Activated naive CD8-positive, alpha-beta T cell treated with anti-CD3 and anti-CD28 coated beads for 36 hours (primary cell): ENCODE measurements around the gene DUSP7. TPM values are rescaled to one million over a fixed set of nuclear protein-coding genes. Genes with fewer than 3 reads are reported as not detected.

Experiments used
- DNase-seq: peaks from one replicate; pipeline ENCODE4 v3.0.0; 2021
- H3K27ac Mint-ChIP-seq: one replicate; pipeline ENCODE4 v1.8.0; 2022; ENCODE audit warnings: mild to moderate bottlenecking, moderate library complexity, mixed read lengths
- H3K27me3 Mint-ChIP-seq: one replicate; pipeline ENCODE4 v1.8.0; 2022; ENCODE audit warnings: mild to moderate bottlenecking, mixed read lengths
- H3K36me3 Mint-ChIP-seq: one replicate; pipeline ENCODE4 v1.8.0; 2021; ENCODE audit warnings: mild to moderate bottlenecking, mixed read lengths
- H3K4me1 Mint-ChIP-seq: one replicate; pipeline ENCODE4 v1.8.0; 2021; ENCODE audit warnings: mixed read lengths
- H3K4me3 Mint-ChIP-seq: one replicate; pipeline ENCODE4 v1.8.0; 2022; ENCODE audit warnings: mild to moderate bottlenecking, moderate library complexity, mixed read lengths
- H3K9me3 Mint-ChIP-seq: one replicate; pipeline ENCODE4 v1.8.0; 2022; ENCODE audit warnings: mixed read lengths
- total RNA-seq, 2 experiments: library from RNA; stranded (reverse); gene quantifications; one replicate each; pipeline ENCODE4 v1.2.3, GENCODE V29; 2021

The DUSP7 gene
- total RNA-seq, 2 experiments from 2014 or later, result 21.7 to 22.0 TPM

GRCh38 chr3:52023101-52023770 is 33.1 kb downstream of the DUSP7 start:
- no peaks in the 10 kb centered on the region for H3K4me1 Mint-ChIP-seq
- H3K4me3 Mint-ChIP-seq, result no peak overlapping the region
- no peaks in the 10 kb centered on the region for H3K36me3 Mint-ChIP-seq
- H3K9me3 Mint-ChIP-seq, result no peaks in the 10 kb centered on the region
- H3K27me3 Mint-ChIP-seq, result no peaks in the 10 kb centered on the region
- no peak overlapping the region for H3K27ac Mint-ChIP-seq
- DNase-seq, result no peak

- no peak for DNase-seq
- H3K9me3 Mint-ChIP-seq, result no peaks in the 10 kb centered on the region
- no peak overlapping the region for H3K27ac Mint-ChIP-seq
Measured at GRCh38 chr3:52022323-52023100, 33.9 kb downstream of the DUSP7 start.

GRCh38 chr3:52021489-52022268 is 34.7 kb downstream of the DUSP7 start:
- Mint-ChIP-seq H3K4me1 (no peaks in the 10 kb centered on the region), H3K27me3 (no peaks in the 10 kb centered on the region), H3K9me3 (no peaks in the 10 kb centered on the region), H3K27ac (no peak overlapping the region), H3K36me3 (no peaks in the 10 kb centered on the region), H3K4me3 (no peak overlapping the region)
- DNase-seq, result no peak

More at GRCh38 chr3:52022323-52023100, 33.9 kb downstream of the DUSP7 start:
- Mint-ChIP-seq H3K27me3 (no peaks in the 10 kb centered on the region), H3K36me3 (no peaks in the 10 kb centered on the region), H3K4me1 (no peaks in the 10 kb centered on the region), H3K4me3 (no peak overlapping the region)

GRCh38 chr3:52020796-52021195 is 35.6 kb downstream of the DUSP7 start:
- Mint-ChIP-seq H3K36me3 (no peaks in the 10 kb centered on the region), H3K27ac (no peak overlapping the region), H3K9me3 (no peaks in the 10 kb centered on the region), H3K4me1 (no peaks in the 10 kb centered on the region), H3K4me3 (no peak overlapping the region), H3K27me3 (no peaks in the 10 kb centered on the region)
- no peak for DNase-seq

GRCh38 chr3:52019352-52020080 is 36.9 kb downstream of the DUSP7 start:
- H3K4me3 Mint-ChIP-seq, result no peak overlapping the region
- no peaks in the 10 kb centered on the region for H3K36me3 Mint-ChIP-seq
- no peak for DNase-seq
- no peak overlapping the region for H3K27ac Mint-ChIP-seq
- H3K4me1 Mint-ChIP-seq, result no peaks in the 10 kb centered on the region
- H3K9me3 Mint-ChIP-seq, result no peaks in the 10 kb centered on the region
- no peaks in the 10 kb centered on the region for H3K27me3 Mint-ChIP-seq

GRCh38 chr3:52018319-52019000 is 37.9 kb downstream of the DUSP7 start:
- H3K36me3 Mint-ChIP-seq, result no peaks in the 10 kb centered on the region
- H3K4me1 Mint-ChIP-seq, result no peaks in the 10 kb centered on the region
- no peaks in the 10 kb centered on the region for H3K9me3 Mint-ChIP-seq
- H3K4me3 Mint-ChIP-seq, result no peak overlapping the region
- DNase-seq, result no peak
- H3K27ac Mint-ChIP-seq, result no peak overlapping the region
- no peaks in the 10 kb centered on the region for H3K27me3 Mint-ChIP-seq

GRCh38 chr3:52017586-52017985 is 38.8 kb downstream of the DUSP7 start:
- no peaks in the 10 kb centered on the region for H3K4me1 Mint-ChIP-seq
- no peaks in the 10 kb centered on the region for H3K9me3 Mint-ChIP-seq
- no peaks in the 10 kb centered on the region for H3K36me3 Mint-ChIP-seq
- H3K27ac Mint-ChIP-seq, result no peak overlapping the region
- no peak for DNase-seq
- H3K4me3 Mint-ChIP-seq, result no peak overlapping the region
- H3K27me3 Mint-ChIP-seq, result no peaks in the 10 kb centered on the region

GRCh38 chr3:52015438-52016228 is 40.7 kb downstream of the DUSP7 start:
- DNase-seq, result no peak
- Mint-ChIP-seq H3K4me1 (no peaks in the 10 kb centered on the region), H3K36me3 (no peaks in the 10 kb centered on the region), H3K4me3 (no peak overlapping the region), H3K27me3 (no peaks in the 10 kb centered on the region), H3K9me3 (no peaks in the 10 kb centered on the region), H3K27ac (no peak overlapping the region)

GRCh38 chr3:52014613-52015012 is 41.8 kb downstream of the DUSP7 start:
- H3K36me3 Mint-ChIP-seq, result no peaks in the 10 kb centered on the region
- no peak overlapping the region for H3K27ac Mint-ChIP-seq
- no peak overlapping the region for H3K4me3 Mint-ChIP-seq
- H3K4me1 Mint-ChIP-seq, result no peaks in the 10 kb centered on the region
- no peaks in the 10 kb centered on the region for H3K9me3 Mint-ChIP-seq
- no peak for DNase-seq
- H3K27me3 Mint-ChIP-seq, result no peaks in the 10 kb centered on the region

- DNase-seq, result no peak
- H3K4me3 Mint-ChIP-seq, result no peak overlapping the region
- H3K9me3 Mint-ChIP-seq, result no peaks in the 10 kb centered on the region
- no peaks in the 10 kb centered on the region for H3K36me3 Mint-ChIP-seq
- H3K27me3 Mint-ChIP-seq, result no peaks in the 10 kb centered on the region
- no peaks in the 10 kb centered on the region for H3K4me1 Mint-ChIP-seq
- no peak overlapping the region for H3K27ac Mint-ChIP-seq
Measured at GRCh38 chr3:52013802-52014598, 42.4 kb downstream of the DUSP7 start.

- Mint-ChIP-seq H3K27ac (no peak overlapping the region), H3K9me3 (no peaks in the 10 kb centered on the region), H3K27me3 (no peaks in the 10 kb centered on the region), H3K4me1 (no peaks in the 10 kb centered on the region), H3K36me3 (no peaks in the 10 kb centered on the region), H3K4me3 (no peak overlapping the region)
- no peak for DNase-seq
Measured at GRCh38 chr3:52012699-52013098, 43.7 kb downstream of the DUSP7 start.

GRCh38 chr3:52010431-52010830 is 45.9 kb downstream of the DUSP7 start:
- Mint-ChIP-seq H3K4me3 (no peak overlapping the region), H3K4me1 (peaks cover 4% of the 10 kb centered on the region), H3K36me3 (no peaks in the 10 kb centered on the region), H3K9me3 (no peaks in the 10 kb centered on the region), H3K27me3 (no peaks in the 10 kb centered on the region), H3K27ac (no peak overlapping the region)
- DNase-seq, result no peak

GRCh38 chr3:52007291-52007690 is 49.1 kb downstream of the DUSP7 start:
- no peak for DNase-seq
- Mint-ChIP-seq H3K4me3 (no peak overlapping the region), H3K27ac (no peak overlapping the region), H3K27me3 (no peaks in the 10 kb centered on the region), H3K36me3 (no peaks in the 10 kb centered on the region), H3K9me3 (no peaks in the 10 kb centered on the region), H3K4me1 (peaks cover 4% of the 10 kb centered on the region)
